Lower leg skin (tissue), 4 donors: ENCODE data around the gene FAM163A. TPM values are rescaled to one million over a fixed set of nuclear protein-coding genes. Genes with fewer than 3 reads are reported as not detected.
A peak's percentile ranks its signal among the peaks of the same experiment; 100 is the strongest.

ENCODE experiments used
- DNase-seq, 2 donors: peaks; one replicate each; pipeline ENCODE4 v3.0.0-alpha.2; 2019; ENCODE audit warnings: low spot score in 2 of 2
- H3K4me3 ChIP-seq: fragments of 200-600 bp; sonication (generic); 2 replicates; pipeline ENCODE4 v1.5.1; 2017; ENCODE audit warnings: mild to moderate bottlenecking, low read depth; ENCODE audit not compliant: poor library complexity, severe bottlenecking
- POLR2A ChIP-seq, 2 donors: fragments of 450-650 bp; IDR thresholded peaks; one replicate each; pipeline ENCODE4 v1.6.1; 2016 to 2017; ENCODE audit warnings: antibody characterized with exemption in 2 of 2, mild to moderate bottlenecking in 1 of 2, moderate library complexity in 1 of 2
- WGBS, 2 donors: methylation state at CpG; one replicate each; pipeline ENCODE4 v1.1.5; 2018; 5-methylcytosine and 5-hydroxymethylcytosine counted together
- intact Hi-C: fragments of 100-400 bp; cut with DNase I; formaldehyde crosslinking; loops from one replicate; pipeline ENCODE4 v1.15.0; 2023; ENCODE audit warnings: low total_unique reads
- total RNA-seq, 4 donors: library from RNA; depleted of rRNA; stranded (reverse); fragments of >200 nt; gene quantifications; one replicate each; pipeline ENCODE4 v1.1.0, GENCODE V29; 2016
- TF ChIP-seq, protein P1 (sequence below), 3 donors: fragments of 450-650 bp; IDR thresholded peaks; one replicate each; pipeline ENCODE4 v1.5.1; 2016; ENCODE audit warnings: antibody characterized with exemption in 3 of 3, mild to moderate bottlenecking in 3 of 3, moderate library complexity in 2 of 3

The FAM163A gene
- total RNA-seq, 4 donors from 2014 or later: not detected

DNA sequence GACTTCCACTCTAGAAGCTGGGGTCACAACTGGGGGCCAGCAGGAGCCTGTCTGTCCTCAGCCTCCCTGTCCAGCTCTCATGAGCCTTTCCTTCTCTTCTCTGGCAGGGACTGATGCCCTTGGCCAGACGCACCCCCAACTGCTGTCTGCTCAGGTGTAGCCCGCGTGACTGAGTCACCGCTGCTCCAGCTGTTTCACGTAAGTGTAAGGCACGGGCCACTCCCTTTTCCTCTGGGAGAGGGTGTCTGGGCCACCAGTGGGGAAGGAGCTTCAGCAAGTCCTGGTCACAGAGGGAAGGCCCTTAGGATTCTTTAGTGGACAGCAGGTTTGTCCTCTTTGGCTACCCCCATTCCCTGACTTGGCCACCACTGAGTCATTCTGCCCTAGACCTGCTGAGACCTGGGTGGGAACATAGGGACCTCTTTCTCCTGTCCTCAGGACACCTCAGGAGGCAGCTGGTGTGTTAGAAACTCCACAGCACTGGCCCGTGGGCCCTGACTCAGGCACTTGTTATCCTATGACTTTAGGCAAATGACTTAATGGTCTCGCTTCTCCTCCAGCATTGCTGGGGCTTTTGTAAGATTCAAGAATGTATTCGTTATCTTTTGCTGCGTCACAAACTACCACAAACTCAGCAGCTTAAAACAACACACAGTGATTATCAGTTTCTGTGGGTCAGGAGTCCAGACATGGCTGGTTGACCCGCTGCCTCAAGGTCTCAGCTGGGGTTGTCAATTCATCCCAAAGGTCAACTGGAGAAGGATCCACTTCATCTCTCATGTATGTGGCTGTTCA, 64.8 kb downstream of the FAM163A start:
- no peak for DNase-seq
- intact Hi-C loops: no loop called here
- 75 to 79% methylated on average over 11 of the region's 11 CpGs for WGBS, 2 donors
- TF ChIP-seq, protein P1, sequence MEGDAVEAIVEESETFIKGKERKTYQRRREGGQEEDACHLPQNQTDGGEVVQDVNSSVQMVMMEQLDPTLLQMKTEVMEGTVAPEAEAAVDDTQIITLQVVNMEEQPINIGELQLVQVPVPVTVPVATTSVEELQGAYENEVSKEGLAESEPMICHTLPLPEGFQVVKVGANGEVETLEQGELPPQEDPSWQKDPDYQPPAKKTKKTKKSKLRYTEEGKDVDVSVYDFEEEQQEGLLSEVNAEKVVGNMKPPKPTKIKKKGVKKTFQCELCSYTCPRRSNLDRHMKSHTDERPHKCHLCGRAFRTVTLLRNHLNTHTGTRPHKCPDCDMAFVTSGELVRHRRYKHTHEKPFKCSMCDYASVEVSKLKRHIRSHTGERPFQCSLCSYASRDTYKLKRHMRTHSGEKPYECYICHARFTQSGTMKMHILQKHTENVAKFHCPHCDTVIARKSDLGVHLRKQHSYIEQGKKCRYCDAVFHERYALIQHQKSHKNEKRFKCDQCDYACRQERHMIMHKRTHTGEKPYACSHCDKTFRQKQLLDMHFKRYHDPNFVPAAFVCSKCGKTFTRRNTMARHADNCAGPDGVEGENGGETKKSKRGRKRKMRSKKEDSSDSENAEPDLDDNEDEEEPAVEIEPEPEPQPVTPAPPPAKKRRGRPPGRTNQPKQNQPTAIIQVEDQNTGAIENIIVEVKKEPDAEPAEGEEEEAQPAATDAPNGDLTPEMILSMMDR (IDR thresholded peaks at IDR 0.05): no peak
- H3K4me3 ChIP-seq: no peak overlapping the region

DNA sequence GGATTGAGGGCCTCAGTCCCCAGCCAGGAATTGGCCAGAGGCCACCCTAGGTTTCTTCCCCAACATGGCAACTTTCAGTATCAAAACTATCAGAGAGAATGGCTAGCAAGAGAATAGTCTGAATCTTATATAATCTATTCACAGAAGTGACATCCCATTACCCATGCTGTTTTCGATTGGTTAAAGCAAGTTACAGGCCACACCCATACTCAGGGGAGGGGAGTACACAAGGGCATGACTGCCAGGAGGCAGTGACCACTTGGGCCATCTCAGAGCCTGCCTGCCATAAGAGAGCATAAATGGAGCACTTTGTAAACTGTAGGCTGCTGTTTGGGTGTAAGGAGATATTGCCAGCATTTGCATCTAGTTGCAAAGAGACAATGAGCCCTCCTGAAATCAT, 65.4 kb downstream of the FAM163A start:
- H3K4me3 ChIP-seq: no peak overlapping the region
- WGBS, 2 donors: 86 to 90% methylated on average over 1 of the region's 1 CpG
- DNase-seq: no peak
- TF ChIP-seq POLR2A (IDR thresholded peaks at IDR 0.05): no peak
- TF ChIP-seq, protein P1 (IDR thresholded peaks at IDR 0.05): no peak
- intact Hi-C loops: no loop called here

DNA sequence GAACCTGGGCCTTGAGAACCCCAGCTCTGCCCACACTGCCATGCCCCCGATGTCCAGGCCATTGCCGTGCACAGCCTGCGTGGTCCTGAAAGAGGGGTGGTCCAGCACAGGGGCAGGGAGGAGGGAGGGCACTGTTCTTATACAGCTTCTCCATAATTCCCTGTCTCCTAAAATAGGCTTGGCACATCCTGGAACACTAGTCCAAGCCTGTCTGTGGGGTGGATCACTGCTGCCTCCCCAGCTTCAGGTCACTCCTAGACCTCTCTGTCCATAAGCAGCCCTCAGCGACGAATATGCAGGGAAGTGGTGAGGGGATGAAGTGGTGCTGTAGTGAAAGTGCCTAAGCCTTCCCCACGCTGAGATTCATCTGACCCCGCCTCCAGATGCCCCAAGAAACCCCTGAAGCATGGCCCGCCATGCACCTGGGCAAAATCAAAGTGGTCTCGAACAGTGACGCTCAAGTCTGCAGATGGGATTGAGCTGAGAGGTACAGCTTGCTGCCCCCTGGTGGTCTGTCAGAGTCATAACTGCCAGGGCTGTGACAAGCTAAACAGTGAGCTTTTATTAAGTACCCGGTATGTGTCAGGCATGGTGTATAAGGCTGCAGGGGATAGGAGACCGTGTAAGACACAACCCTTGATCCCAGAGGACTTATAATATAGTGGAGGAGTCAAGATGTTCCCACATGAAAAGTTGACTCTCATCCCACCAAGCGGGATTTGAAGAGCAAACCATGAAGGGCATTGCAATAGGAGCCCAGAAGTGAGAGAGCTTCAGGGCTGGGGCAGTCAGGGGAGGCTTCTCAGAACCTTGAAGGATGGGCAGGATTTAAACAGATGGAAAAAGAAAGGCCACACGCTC, 66.6 kb downstream of the FAM163A start:
- intact Hi-C loops: loop anchor here (5.0 kb wide), 1 partner anchor 107 kb away; no protein-coding TSS in a partner anchor
- 34 to 37% methylated on average over 12 to 14 of the region's 14 CpGs for WGBS, 2 donors
- TF ChIP-seq POLR2A (IDR thresholded peaks at IDR 0.05): no peak
- TF ChIP-seq, protein P1 (IDR thresholded peaks at IDR 0.05): no peak
- DNase-seq: peak in 1 of 2 donors; percentile 27
- no peak overlapping the region for H3K4me3 ChIP-seq

DNA sequence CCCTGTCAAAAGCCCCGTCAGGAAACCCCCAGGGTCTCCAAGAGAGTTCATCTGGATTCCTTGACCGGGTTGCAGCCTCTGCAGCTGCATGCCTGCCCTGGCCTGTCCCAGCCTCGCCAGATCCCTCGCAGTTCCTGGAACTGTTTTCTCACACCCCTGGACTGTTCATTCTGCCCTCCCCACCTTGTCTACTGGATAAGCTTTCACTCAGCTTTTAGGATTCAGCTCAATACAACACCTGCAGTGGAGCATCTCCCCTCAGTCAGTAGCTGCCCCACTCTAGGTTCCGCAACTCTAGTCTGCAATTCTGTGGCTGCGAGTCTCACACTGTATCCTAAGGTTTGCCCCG, 67.2 kb downstream of the FAM163A start:
- TF ChIP-seq, protein P1 (IDR thresholded peaks at IDR 0.05): no peak
- no peak for TF ChIP-seq POLR2A (IDR thresholded peaks at IDR 0.05)
- no peak overlapping the region for H3K4me3 ChIP-seq
- no peak for DNase-seq
- intact Hi-C loops: loop anchor here (5.0 kb wide), 1 partner anchor 108 kb away; no protein-coding TSS in a partner anchor
- WGBS, 2 donors: 62% methylated on average over 7 of the region's 7 CpGs

DNA sequence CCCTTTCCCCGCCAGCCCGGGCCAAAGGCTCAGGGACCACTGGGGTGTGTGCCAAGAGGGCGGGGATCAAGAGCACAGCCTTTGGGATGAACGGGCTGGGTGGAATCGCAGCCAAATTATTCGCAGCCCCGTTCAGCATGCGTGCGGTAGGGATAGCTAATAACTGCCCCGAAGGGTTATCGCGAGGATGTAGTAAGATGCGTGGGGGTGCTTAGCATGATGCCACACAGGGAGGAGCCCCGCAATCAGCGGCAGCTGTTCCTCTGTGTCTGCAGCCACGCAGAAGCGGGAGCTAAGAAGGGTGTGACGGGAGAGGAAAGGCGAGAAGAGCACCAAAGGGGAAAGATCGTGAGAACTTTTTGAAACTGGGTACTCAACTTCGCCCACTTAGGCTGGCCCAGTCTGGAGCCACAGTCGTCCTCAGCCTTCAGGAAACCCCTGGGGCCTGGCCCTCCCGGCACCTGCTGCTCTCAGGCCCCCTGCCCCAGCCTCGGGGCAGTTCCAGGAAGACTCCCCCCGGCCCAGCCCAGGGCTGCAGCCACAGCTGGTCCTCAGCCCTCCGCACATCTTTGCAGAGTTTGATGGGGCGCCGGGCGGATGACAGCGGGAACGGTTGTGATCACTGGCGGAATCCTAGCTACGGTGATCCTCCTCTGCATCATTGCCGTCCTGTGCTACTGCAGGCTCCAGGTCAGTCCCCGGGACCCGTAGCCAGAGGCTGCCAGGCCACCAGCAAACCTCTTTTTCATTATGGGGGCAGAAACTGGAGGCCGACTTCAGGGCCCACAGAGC, 69.6 kb downstream of the FAM163A start:
- DNase-seq: no peak
- TF ChIP-seq, protein P1 (IDR thresholded peaks at IDR 0.05): no peak
- no peak for TF ChIP-seq POLR2A (IDR thresholded peaks at IDR 0.05)
- intact Hi-C loops: loop anchor here (5.0 kb wide), 1 partner anchor 110 kb away; no protein-coding TSS in a partner anchor
- no peak overlapping the region for H3K4me3 ChIP-seq
- WGBS, 2 donors: 78 to 79% methylated on average over 37 of the region's 37 CpGs
